ENCODE results near the gene ZMYND15. TPM values are rescaled to one million over a fixed set of nuclear protein-coding genes. Genes with fewer than 3 reads are reported as not detected.
A peak's percentile ranks its signal among the peaks of the same experiment; 100 is the strongest.

Gene ZMYND15
- total and polyA plus RNA-seq, 2 of the 13 experiments (the other 11 are each of a cell fraction or from before 2014, with no cell fraction given) = 0.24 to 2.7 TPM

DNA sequence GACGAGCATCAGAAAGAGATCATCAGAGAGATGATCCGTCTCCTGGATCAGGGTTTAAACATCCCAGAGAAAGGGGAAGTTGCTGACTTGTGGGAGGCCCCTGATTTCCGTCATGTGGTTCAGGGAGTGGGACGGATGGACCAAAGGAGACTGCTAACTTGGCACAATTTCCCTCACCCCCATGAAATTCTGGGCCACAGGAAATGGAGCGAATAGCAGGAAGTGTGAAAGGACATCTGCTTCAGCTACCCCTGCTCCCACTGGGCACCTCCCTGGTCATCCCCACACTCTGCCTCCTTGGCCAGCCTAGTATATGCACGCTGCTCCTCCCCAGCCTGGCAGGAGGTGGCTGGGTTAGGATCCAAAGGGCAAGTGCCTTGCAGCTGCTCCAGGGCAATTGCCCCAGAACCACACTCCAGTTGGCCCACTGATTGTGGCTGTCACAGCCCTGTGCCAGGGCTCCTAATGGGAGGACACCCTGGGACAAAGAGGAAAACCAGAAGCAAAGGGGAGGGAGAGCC is 27.9 kb upstream of the ZMYND15 start:
- Histone ChIP-seq H2AFZ (ENCODE audit: low read length) (no peak overlapping the region), H3K27me3 (ENCODE audit: control insufficient read depth in 1 of 2, insufficient read depth in 2 of 2, low read length in 2 of 2) (no peaks in the 10 kb centered on the region), H3K79me2 (ENCODE audit: insufficient read depth, low read length) (peaks cover 19% of the 10 kb centered on the region), H4K20me1 (ENCODE audit: insufficient read depth, low read length) (no peaks in the 10 kb centered on the region; the same call in 1 of the 2 replicates), H3K4me2 (ENCODE audit: low read depth, low read length) (peak overlapping the region; percentile 90), H3K9ac (ENCODE audit: insufficient read depth, low read depth, low read length) (peak overlapping the region; percentile 73), H3K27ac (ENCODE audit: extremely low read length, insufficient read depth, low read length) (peak overlapping the region; percentile 65), H3K36me3 (replicated peaks in 1 of 2; ENCODE audit: control insufficient read depth in 1 of 2, insufficient read depth in 2 of 2, low read length in 2 of 2) (peaks cover 6 to 10% of the 10 kb centered on the region in 2 experiments; a peak in 4 of 5 replicates), H3K9me3 (ENCODE audit: low read length) (no peaks in the 10 kb centered on the region), H3K4me1 (ENCODE audit: insufficient read depth, low read length) (peaks cover 39% of the 10 kb centered on the region), H3K4me3 (replicated peaks in 1 of 3; ENCODE audit: insufficient read depth in 1 of 3, low read depth in 2 of 3, low read length in 3 of 3) (peak overlapping the region; percentile 72 to 86 (median 85))
- no TSS peak for BruUV-seq (replicated peaks)
- TF ChIP-seq HNRNPL (IDR thresholded peaks at IDR 0.05; ENCODE audit: low read depth, low read length) = 0 out of 2 replicates have a peak, but pooled peaks have one; percentile 48
- TF ChIP-seq KDM3A (CRISPR knock-in tag; IDR thresholded peaks at IDR 0.05; ENCODE audit: low read depth) = no peak
- TF ChIP-seq, protein P1, sequence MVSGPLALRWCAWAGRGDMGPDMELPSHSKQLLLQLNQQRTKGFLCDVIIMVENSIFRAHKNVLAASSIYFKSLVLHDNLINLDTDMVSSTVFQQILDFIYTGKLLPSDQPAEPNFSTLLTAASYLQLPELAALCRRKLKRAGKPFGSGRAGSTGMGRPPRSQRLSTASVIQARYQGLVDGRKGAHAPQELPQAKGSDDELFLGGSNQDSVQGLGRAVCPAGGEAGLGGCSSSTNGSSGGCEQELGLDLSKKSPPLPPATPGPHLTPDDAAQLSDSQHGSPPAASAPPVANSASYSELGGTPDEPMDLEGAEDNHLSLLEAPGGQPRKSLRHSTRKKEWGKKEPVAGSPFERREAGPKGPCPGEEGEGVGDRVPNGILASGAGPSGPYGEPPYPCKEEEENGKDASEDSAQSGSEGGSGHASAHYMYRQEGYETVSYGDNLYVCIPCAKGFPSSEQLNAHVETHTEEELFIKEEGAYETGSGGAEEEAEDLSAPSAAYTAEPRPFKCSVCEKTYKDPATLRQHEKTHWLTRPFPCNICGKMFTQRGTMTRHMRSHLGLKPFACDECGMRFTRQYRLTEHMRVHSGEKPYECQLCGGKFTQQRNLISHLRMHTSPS (CRISPR knock-in tag; IDR thresholded peaks at IDR 0.05; ENCODE audit: low read depth) = peak; percentile 48; the same call in 1 of the 2 replicates
- peak; percentile 27; the same call in 1 of the 2 replicates for TF ChIP-seq HNF4A (CRISPR knock-in tag; IDR thresholded peaks at IDR 0.05)
- TF ChIP-seq KDM5B (CRISPR knock-in tag; IDR thresholded peaks at IDR 0.05; ENCODE audit: borderline replicate concordance) = no peak
- TF ChIP-seq ZNF263 (CRISPR knock-in tag; IDR thresholded peaks at IDR 0.05) = 0 out of 2 replicates have a peak, but pooled peaks have one; percentile 49
- no peak for TF ChIP-seq U2AF2 (IDR thresholded peaks at IDR 0.05; ENCODE audit: low read depth, low read length)
- TF ChIP-seq MAFK (conservative IDR thresholded peaks at IDR 0.05 in 1 of 2, IDR thresholded peaks at IDR 0.05 in 1 of 2; ENCODE audit: low read length in 2 of 2) = peak in 1 of 2 experiments; percentile 6; a peak in 1 of 4 replicates
- peak; percentile 17; the same call in 1 of the 2 replicates for TF ChIP-seq ZFX (CRISPR knock-in tag; IDR thresholded peaks at IDR 0.05; ENCODE audit: low read depth)
- FAIRE-seq = no peak
- intact Hi-C loops (cut with micrococcal nuclease; ENCODE audit: unreplicated experiment) = loop anchor here (10.0 kb wide), 1 partner anchor 253 kb away; the partner anchor contains the start of gene SPAG7
- in situ Hi-C loops (cut with HindIII; ENCODE audit: extremely low pct_ligation_motif_present, low pct_unique_long_range_greater_than_20kb) = no loop called here
- ATAC-seq = no peak
- WGBS (ENCODE audit: low lambda C conversion rate) = 44% methylated on average over 5 of the region's 6 CpGs
- POLR2A ChIA-PET = interaction anchor here (2.4 to 5.9 kb wide), 4 partner anchors 9 to 77 kb away, joined by 24 to 107 read pairs (median 74); partner anchors contain the start of genes GLTPD2, MED11, TM4SF5 and VMO1
- DNase-seq (ENCODE audit: low spot score) = no peak
- CTCF ChIA-PET (ENCODE audit: low intra/inter-chr PET ratio, low total read pairs) = no interaction called here
